ENCODE measurements around the gene ADD1.

The ADD1 gene

DNA sequence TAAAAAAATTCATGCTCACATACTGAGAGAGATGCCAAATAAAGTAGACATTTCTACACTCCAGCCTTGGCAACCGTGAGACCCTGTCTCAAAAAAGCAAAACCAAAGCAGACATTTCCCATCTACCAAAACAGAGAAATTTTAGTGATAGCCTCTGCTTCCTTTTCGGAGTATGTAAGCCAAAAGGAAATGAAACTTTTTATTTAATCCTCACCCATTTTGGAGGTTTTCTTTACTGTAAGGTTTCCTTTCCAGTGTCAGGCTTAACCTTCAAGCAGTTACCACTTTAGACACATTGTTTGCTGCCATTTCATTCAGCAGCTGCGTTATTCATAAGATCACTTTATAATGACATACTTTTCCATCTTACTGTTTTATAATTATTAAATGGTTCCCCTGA lies 15.9 kb downstream of the ADD1 start:
- no peak for DNase-seq (ENCODE audit: low read depth, low spot score)

DNA sequence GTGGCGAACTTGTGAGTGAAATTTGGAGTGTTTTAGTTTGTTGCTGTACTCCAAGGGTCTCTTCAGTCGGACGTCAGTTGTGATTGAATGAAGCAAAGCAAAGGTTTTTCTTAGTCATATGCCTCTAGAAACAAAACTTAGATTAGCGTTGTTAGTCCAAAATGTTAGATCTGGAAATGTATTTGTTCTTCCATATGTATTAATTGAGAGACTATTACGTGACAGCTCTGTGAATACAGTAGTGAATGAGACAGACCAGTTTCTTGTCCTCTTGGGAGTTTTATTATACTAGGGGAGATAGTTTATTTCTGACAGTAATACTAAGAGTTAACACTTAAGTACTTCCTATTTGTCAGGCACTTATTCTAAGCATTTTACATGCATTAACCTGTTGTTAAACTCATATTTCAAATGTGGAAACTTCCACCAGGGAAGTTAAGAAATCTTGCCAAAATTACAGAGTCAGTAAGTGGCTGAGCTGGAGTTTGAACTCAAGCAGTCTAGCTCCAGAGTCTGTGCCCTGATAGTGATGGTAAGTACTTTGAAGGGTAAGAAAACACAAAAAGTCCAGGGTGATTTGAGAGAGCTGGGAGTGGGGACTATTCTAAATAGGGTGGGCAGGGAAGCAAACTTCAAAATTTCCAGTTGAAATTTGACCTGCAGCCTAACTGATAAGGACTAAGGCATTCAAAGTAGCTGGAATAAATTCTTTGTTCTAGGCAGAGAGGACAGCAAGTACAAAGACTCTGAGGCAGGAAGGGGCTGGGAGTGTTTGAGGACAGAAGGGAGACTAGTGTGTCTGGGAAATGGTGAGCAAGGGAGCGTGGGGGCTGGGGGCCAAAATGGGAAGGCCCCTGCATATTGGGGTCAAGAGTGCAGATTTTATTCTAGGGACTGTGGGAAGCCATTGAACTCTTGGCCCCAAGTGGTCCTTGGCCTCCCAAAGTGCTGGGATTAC lies 17.0 kb downstream of the ADD1 start:
- peak; percentile 51 for DNase-seq (ENCODE audit: low read depth, low spot score)

DNA sequence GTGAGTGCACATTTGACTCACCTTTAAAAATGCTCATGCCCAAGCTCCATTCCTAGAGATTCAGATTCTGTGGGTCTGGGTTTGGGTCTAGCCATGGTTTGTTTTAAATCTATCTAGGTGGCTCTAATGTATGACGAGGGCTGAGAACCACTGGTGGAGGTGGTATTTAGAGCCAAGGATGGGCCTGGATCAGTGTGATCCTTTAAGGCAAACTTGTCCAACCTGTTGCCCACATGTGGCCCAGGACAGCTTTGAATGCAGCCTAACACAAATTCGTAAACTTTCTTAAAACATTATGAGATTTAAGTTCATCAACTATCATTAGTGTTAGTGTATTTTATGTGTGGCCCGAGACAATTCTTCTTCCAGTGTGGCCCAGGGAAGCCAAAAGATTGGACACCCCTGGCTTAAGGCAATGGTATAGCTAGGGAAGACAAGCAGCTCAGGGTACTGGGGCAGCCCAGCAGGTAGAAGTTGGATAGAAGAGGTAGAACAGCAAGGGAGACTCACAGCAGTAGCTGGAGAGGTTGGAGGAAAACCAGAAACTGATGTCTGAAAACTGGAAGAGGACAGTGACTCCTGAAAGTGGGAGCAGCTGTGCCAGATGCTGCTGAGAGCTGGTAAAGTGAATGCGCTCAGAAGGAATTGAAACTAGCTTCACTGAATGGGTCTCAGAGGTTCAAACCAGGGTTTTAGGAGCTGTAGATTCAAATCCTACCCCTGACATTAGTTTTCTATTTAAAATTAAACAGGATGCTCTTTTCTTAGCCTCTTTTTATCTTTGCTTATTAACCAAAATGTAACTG lies 18.2 kb downstream of the ADD1 start:
- no peak for DNase-seq (ENCODE audit: low read depth, low spot score)

DNA sequence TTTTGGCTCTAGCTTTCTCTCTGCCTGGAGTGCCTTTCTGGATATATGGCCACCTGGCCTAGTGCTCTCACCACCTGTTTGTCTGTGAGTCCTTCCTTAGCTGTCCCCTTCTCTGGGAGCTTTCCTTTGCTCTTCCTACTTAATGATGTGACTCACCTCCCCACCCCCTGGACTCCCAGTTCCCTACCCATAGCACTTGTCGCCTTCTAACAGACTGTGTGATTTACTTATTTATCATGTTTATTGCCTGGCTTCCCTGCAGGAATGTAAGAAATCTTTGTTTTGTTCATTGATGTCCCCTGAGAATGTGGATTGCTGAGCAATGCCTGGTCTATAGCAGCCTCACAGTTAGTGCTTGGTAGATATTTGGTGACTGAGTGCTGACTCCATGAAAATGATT lies 18.9 kb downstream of the ADD1 start:
- DNase-seq (ENCODE audit: low read depth, low spot score), result peak; percentile 81

DNA sequence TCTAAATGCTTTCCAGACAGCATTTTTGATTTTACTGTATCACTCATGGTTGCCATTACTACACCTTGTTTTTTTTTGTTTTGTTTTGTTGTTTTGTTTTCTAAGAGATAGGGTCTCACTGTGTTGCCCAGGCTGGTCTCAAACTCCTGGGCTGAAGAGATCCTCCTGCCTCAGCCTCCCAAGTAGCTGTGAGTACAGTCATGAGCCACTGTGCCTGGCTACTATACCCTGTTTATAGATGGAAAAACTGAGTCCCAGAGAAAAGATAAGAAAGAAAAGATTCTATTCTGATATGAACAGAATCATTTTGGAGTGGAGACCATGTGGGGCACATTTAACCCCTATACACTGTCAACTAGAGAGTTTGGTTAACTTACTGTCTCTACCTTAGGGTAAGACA lies 20.0 kb downstream of the ADD1 start:
- DNase-seq (ENCODE audit: low read depth, low spot score), result no peak

DNA sequence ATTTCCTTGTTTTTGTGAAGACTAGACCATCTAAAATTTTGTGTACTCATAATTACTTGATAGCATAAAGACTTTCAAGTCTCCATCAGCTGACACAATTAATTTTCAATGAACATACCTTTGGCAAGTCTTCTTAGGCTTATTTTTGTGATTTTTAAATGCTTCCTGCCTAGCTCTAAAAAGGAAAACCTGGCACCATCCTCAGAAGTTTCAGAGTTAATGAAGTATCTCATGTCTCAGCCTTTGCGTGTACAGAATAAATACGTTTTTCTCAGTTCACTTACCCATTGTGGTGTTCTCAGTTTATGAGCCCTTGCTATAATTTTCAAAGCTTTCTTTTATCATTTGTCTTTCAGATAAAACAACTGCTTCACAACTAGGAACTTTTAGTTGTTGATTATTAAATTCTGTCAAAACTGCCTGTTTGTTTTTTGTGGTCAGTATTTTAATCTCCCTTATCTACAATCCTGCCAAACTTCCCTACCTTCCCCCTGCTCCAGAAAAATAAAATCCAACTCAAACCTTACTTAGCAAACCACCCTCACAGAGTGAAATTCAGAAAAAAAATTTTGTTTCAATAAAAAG lies 21.6 kb downstream of the ADD1 start:
- DNase-seq (ENCODE audit: low read depth, low spot score), result peak; percentile 56

DNA sequence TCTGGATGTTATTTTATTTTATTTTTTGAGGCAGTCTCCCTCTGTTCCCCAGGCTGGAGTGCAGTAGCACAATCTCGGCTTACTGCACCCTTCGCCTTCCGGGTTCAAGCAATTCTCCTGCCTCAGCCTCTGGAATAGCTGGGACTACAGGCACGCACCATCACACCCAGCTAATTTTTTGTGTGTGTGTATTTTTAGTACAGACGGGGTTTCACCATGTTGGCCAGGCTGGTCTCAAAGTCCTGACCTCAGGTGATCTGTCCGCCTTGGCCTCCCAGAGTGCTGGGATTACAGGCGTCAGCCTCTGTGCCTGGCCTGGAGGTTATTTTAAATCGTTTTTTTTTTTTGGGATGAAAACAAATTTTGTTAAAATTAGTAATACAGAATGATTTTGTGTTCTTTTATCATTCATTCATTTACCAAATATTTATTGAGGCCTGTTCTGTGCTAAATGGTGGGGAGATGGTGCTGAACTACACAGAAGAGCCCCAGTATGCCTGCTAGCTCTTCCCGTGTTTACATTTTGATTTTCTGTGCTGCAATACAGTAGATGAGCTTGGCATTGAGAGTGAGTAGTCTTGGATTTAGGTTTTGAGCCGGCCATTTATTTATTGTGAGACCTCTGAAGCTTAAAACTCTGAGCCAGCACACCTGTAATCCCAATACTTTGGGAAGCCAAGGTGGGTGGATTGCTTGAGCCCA lies 22.7 kb downstream of the ADD1 start:
- DNase-seq (ENCODE audit: low read depth, low spot score), result no peak

DNA sequence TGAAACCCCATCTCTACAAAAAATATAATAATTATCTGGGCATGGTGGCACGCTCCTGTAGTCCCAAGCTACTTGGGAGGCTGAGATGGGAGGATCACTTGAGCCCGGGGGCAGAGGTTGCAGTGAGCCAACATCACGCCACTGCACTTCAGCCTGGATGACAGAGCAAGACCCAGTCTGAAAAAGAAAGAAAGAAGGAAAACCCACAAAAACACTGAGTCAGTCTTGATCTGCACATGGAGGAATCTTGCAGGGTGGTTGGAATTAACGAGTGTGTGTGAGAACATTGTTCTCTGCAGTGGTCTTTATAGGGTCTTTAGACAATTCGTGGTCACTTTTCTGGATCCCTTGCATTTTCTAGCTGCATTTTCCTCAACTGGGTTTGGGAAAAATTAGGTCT lies 23.2 kb downstream of the ADD1 start:
- DNase-seq (ENCODE audit: low read depth, low spot score), result peak; percentile 64

DNA sequence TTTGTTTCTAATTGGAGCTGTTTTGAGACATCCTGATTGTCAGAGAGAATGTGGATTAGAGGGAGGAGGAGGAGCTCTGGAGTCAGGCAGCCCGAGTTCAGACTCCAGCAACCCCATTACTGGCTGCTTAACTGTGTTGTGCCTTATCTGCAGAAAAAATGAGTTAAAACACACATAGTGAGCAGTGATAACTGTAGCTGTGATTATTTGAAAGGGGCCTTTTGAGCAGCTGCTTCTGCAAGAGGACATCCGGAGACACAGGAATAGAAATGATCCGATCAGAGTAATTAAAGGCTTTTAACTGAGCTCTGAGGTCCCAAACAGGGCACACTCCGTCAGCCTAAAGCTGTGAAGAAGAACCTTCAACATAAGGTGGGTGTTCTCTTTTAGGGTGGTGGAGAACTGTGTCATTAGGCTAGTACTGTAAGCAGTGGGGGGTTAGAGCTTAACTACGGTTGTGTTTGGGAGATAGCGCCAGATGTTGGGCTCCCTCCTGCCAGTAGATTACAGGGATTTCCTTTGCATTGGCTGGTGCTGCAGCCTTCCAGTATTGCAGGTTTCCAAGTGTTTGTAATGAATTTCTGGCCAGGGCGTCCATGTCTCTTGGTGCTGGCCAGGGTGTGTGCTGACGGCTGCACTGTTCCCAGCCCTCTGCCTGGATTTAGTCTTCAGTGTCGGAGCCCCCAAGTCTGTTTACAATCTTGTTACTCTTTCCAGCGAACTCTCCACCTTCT lies 24.3 kb downstream of the ADD1 start:
- DNase-seq (ENCODE audit: low read depth, low spot score), result peak; percentile 55

DNA sequence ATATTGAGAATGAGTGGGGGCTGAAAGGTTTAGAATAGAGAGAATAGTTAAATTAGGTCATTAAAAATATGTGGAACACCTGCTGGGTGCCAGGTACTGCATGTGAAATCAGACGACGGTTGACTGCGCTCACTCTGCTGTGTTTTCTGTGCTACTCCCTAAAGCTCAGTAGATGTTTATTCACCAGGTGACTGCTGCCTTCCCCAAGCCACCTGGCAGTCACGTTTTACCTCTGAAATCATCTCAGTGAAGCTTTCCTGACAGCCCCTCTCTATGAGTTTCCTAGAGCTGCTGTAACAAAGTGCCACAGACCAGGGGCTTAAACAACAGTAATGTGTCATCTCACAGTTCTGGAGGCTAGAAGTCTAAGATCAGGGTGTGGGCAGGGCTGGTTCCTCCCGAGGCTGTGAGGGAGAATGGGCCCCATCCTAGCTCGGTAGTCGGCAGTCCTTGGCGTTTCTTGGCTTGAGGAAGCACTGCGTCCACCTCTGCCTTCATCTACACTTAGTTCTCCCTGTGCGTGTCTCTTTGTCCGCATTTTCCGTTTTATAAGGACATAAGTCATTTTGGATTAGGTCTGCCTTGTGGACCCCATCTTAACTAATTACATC lies 25.3 kb downstream of the ADD1 start:
- DNase-seq (ENCODE audit: low read depth, low spot score), result no peak

DNA sequence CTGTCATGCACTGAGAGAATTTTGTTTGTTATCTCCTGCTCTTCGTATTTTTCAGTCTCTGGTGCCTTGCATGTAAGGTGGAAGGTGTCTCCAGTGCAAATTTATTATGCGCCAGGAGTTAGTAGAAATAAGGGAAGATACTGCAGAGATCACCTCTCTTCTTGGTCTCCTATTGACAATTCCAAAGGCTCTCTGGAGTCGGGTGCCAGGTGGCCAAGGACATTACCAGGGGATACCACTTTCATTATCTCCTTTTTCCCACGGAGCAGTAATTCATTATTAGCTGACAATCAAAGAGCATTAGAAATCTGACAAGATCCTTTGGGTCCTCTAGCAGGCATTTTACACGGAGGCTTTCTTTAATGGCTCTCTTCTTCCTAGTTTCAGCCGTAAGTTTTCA lies 26.0 kb downstream of the ADD1 start:
- DNase-seq (ENCODE audit: low read depth, low spot score), result no peak

DNA sequence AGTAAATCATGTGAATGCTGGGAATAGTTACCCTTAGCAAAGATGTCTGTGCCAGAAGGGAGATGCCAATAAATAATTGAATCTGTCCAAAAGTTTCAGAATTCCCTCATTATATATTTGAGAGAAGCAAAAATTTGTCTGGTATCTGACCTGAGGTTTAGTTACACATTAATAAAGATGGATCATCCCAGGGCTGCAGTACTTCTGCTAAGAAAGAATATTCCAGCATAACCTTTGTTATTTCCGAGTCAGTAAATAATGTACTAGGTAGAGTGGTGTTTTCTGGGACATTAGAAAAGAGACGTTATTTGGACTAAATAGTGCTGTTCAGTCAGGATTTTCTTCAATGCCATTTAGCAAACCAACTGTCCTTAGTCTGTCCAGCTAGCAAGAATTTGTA lies 26.4 kb downstream of the ADD1 start:
- DNase-seq (ENCODE audit: low read depth, low spot score), result no peak

DNA sequence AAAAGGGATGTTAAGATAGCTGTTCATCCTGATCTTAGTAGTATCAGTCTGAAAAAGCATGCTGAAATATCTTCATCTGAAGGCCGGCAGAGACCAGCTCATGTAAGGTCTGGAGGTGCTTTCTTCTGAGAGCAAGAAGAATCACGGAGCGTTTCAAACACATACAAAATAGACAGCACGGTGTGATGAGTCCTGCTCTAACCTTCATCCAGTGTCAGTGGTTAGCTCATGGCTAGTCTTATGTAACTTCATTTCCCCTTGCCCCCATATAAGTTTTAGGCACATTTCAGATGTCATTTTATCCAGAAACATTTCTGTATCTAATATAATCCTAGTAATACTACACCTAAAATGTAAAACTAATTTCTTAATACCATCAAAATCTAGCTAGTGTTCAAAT lies 27.8 kb downstream of the ADD1 start:
- DNase-seq (ENCODE audit: low read depth, low spot score), result no peak

DNA sequence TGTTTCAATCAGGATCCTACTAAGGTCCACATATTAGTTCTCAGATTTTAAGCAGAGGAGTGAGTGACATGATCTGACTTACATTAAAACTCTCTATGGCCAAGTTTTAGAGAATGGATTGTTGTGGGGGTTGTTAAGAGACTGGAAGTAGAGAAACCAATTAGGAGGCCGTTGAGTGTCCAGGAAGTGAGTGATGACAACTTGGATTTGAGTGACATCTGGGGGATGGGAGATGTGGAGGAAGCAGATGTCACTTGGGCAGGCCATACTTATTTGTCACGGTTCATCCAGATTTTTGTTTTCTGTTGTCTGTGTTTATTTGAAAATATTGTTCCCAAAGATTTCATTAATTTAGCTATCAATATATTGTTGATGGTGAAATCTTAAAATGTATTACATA lies 28.3 kb downstream of the ADD1 start:
- DNase-seq (ENCODE audit: low read depth, low spot score), result no peak

DNA sequence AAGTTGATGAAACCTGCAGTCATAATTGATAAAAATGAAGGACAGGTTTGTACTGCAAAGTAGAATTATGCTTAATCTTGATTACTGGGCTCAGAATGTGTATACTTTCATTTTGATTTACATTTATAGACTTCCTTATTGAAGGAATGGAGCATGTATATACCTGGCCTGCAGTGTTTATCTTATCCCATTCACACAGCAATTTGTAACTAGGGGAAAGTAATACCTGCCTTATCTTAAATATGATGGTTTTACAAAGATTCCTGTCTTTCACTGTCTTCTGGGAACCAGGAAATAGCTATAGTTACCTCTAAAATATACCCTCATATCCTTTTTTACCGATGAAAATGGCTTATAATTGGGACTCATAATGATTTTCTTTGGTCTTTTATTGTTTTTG lies 29.7 kb downstream of the ADD1 start:
- DNase-seq (ENCODE audit: low read depth, low spot score), result no peak

DNA sequence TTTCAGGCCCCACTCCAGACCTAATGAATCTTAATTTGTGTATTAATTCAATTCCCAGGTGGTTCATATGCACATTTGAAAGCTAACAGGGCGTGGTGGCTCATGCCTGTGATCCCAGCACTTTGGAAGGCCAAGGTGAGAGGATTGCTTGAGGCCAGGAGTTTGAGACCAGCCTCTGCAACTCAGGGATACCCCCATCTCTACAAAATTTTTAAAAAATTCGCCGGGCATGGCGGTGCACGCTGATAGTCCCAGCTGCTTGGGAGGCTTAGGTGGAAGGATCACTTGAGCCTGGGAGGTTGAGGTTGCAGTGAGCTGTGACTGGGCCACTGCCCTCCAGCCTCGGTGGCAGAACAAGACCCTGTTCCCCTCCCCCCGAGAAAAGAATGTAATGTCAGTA lies 31.2 kb downstream of the ADD1 start:
- no peak for DNase-seq (ENCODE audit: low read depth, low spot score)

DNA sequence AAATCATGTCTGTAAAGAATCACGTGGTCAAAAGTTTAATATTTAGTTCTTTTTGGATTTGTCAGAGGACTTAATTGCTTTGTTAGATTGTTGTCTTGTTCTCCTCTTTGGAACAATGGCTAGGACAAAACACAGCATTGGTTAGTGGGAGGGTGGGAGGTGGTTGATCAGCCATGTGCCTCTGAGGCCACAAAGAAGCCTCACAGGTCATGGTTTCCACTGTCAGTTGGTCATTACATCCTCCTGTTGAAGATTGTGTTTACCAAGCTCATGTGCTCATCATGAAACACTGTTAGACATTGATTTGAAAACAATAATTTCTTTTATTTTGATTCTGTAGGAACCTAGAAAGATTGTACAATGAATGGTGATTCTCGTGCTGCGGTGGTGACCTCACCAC lies 31.9 kb downstream of the ADD1 start:
- DNase-seq (ENCODE audit: low read depth, low spot score), result no peak

DNA sequence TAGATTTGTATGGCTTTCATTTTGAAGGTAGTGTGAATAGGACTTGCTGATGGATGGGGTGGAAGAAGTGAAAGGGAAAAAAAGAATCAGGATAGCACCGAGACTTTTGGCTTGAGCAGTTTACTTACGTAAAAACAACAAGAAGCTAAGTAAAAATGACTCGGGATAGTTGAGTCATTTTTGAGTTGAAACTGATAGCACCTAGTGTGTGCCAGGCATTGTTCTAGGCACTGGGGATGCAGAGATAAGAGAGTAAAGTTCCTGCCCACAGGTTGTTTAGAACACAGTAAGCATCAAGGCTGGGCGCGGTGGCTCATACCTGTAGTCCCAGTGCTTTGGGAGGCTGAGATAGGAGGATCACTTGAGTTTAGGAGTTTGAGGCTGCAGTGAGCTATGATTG lies 34.7 kb downstream of the ADD1 start:
- no peak for DNase-seq (ENCODE audit: low read depth, low spot score)

DNA sequence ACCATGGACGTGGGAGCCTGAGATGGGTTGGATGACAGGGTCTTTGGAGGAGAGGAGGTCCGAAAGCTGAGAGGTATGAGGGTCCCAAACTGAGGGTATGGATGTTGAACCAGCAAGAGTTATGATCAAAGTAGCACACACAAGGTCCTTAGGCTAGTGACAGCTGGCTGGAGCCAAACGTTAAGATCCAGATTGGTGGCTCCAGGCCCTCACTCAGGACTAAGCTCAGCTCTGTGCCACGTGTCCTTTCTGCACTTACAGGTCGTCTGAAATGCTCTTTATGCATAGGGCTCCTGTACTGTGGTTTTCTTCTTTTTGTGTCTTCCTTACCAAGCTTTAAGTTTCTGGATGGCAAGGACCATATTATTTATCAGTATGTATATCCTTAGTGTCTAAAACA lies 35.4 kb downstream of the ADD1 start:
- DNase-seq (ENCODE audit: low read depth, low spot score), result no peak

DNA sequence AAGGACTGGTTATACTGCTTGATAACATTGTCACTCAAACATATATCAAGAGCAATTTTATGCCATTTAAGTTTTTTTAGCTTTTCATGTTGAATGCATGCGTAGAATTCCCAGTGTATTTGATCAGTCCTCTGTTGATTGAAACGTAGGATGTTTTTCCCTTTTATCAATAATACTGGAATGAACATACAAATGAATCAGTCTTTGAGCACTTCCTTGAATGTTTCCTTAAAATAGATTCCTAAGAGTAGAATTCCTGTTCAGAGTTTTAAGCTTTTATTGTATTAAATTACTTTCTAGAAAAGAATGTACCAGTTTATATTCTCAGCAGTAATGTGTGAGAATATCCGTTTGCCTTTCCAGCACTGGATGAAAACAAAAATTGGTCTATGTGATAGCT lies 37.8 kb downstream of the ADD1 start:
- no peak for DNase-seq (ENCODE audit: low read depth, low spot score)

DNA sequence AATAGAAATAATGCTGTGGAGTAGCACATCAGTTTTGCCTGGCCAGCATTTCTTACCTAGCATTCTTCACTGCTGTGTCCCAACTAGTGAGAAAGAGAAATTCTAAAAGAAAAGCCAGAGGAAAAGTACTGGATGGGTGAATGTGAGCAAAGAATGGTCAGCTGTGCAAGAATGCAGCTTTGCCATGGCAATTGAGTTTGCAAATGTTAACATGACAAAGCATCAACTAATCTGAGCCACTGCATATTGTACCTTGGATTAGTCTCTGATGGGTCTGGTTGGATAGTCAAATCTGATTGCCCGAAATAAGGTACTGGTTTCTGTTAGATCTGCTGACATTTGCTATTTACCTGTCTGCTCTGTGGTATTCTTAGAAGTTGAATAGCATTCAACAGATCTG lies 38.7 kb downstream of the ADD1 start:
- no peak for DNase-seq (ENCODE audit: low read depth, low spot score)
